ENCODE results near the gene GPANK1. TPM values are rescaled to one million over a fixed set of nuclear protein-coding genes. Genes with fewer than 3 reads are reported as not detected.
"Not testable (repeated sequence)": the region's sequence is repeated elsewhere in the genome, so short reads cannot be mapped to it uniquely, and the experiment has no call there.

Gene GPANK1
- total RNA-seq (9.8 TPM), polyA plus RNA-seq (ENCODE audit: insufficient read depth in 1 of 8, insufficient read length in 8 of 8, low replicate concordance in 1 of 8) (10 to 100 TPM; 13.8 to 19.0 (median 15.7) TPM)
- long read RNA-seq, donor 1, partial matches to known transcripts: 23 of 108 reads
- long read RNA-seq, donor 1, other reads (novel, unspliced or antisense): 82 of 108 reads
- long read RNA-seq, donor 2: 0 reads
- long read RNA-seq, donor 3, partial matches to known transcripts: 7 of 10 reads
- long read RNA-seq, donor 3, other reads (novel, unspliced or antisense): 0 of 10 reads
- long read RNA-seq, donor 4, partial matches to known transcripts: 130 of 130 reads
- long read RNA-seq, donor 4, other reads (novel, unspliced or antisense): 0 of 130 reads
- long read RNA-seq, donor 5, partial matches to known transcripts: 377 of 392 reads
- long read RNA-seq, donor 5, other reads (novel, unspliced or antisense): 13 of 392 reads
- long read RNA-seq, donor 6, partial matches to known transcripts: 19 of 26 reads
- long read RNA-seq, donor 6, other reads (novel, unspliced or antisense): 0 of 26 reads
- long read RNA-seq, donor 7, partial matches to known transcripts: 62 of 227 reads
- long read RNA-seq, donor 7, other reads (novel, unspliced or antisense): 164 of 227 reads
- long read RNA-seq, donor 8: 0 reads
- long read RNA-seq, donor 9, partial matches to known transcripts: 0 of 1 reads
- long read RNA-seq, donor 9, other reads (novel, unspliced or antisense): 0 of 1 reads
- long read RNA-seq, donor 10, partial matches to known transcripts: 70 of 242 reads
- long read RNA-seq, donor 10, other reads (novel, unspliced or antisense): 170 of 242 reads
- long read RNA-seq, donor 11, partial matches to known transcripts: 0 of 1 reads
- long read RNA-seq, donor 11, other reads (novel, unspliced or antisense): 0 of 1 reads

DNA sequence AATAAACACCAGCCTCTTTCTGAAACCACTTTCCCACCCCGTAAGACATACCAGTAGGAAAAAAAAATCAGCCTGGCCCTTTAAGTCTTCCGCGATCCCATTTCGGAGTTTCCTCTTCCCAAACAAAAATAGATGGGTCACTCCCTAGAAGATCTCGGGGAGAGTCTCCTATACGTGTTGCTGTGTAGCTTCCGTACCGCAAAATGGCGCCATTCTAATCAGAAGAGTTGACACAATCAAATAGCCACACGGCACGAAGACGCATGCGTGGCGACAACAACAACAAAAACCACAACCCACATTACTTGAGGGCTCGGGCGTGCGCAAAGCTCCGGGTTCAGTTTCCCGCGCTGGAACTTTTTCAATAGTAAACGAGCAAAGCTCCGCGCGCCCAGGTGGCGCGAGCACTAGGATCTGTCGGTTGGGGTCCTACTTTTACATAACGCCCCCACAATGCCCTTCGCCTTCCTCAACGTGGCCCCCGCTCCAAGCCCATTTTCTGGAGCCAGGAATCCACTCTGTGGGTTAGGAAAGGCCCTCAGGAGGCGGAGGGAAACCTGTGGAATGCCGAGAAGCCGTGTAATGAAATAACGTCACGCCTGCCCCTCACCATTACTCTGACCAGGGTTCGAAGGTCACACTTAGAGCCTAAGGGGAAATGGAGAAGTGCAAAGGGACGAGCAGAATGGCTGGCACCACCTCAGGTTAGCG, at the start of gene GPANK1:
TSS of gene GPANK1 (minus strand) at position 208 of the 711 bp plus-strand sequence. CDS start 519 bp downstream, outside the sequence.
- peak; percentile 99 for DNase-seq
- WGBS (ENCODE audit: insufficient coverage): 0% methylated on average over 27 of the region's 39 CpGs
- Histone ChIP-seq H3K4me3 (ENCODE audit: low read length) (peak within 1 kb of the TSS; percentile 70), H3K27me3 (ENCODE audit: control insufficient read depth, insufficient read depth, low read length) (no peaks in the 10 kb centered on the region), H3K9me3 (replicated peaks; ENCODE audit: control insufficient read depth, low read depth, low read length) (no peaks in the 10 kb centered on the region), H3K36me3 (ENCODE audit: control insufficient read depth, insufficient read depth, low read length) (peaks cover 58% of the 10 kb centered on the region), H3K4me1 (ENCODE audit: control insufficient read depth, insufficient read depth, low read length) (peaks cover 29% of the 10 kb centered on the region), H3K27ac (ENCODE audit: low read length) (peak within 1 kb of the TSS; percentile 100)

GRCh38 chr6:31713991-31714684, 49.3 kb upstream of the GPANK1 start:
- no peaks in the 10 kb centered on the region for H3K36me3 ChIP-seq (ENCODE audit: control insufficient read depth, insufficient read depth, low read length)
- DNase-seq: no peak
- no peak overlapping the region for H3K27ac ChIP-seq (ENCODE audit: low read length)
- H3K4me3 ChIP-seq (ENCODE audit: low read length): no peak overlapping the region
- peaks cover 18% of the 10 kb centered on the region for H3K4me1 ChIP-seq (ENCODE audit: control insufficient read depth, insufficient read depth, low read length)
- no peaks in the 10 kb centered on the region for H3K27me3 ChIP-seq (ENCODE audit: control insufficient read depth, insufficient read depth, low read length)
- 44% methylated on average over 3 of the region's 5 CpGs for WGBS (ENCODE audit: insufficient coverage)
- no peaks in the 10 kb centered on the region for H3K9me3 ChIP-seq (replicated peaks; ENCODE audit: control insufficient read depth, low read depth, low read length)

- peaks cover 18% of the 10 kb centered on the region for H3K4me1 ChIP-seq (ENCODE audit: control insufficient read depth, insufficient read depth, low read length)
- no peak overlapping the region for H3K27ac ChIP-seq (ENCODE audit: low read length)
- no peak overlapping the region for H3K4me3 ChIP-seq (ENCODE audit: low read length)
- 40% methylated on average over 1 of the region's 4 CpGs for WGBS (ENCODE audit: insufficient coverage)
- H3K27me3 ChIP-seq (ENCODE audit: control insufficient read depth, insufficient read depth, low read length): no peaks in the 10 kb centered on the region
- H3K36me3 ChIP-seq (ENCODE audit: control insufficient read depth, insufficient read depth, low read length): no peaks in the 10 kb centered on the region
- no peaks in the 10 kb centered on the region for H3K9me3 ChIP-seq (replicated peaks; ENCODE audit: control insufficient read depth, low read depth, low read length)
- DNase-seq: no peak
Observed at GRCh38 chr6:31713465-31713864, 48.7 kb upstream of the GPANK1 start.

DNA sequence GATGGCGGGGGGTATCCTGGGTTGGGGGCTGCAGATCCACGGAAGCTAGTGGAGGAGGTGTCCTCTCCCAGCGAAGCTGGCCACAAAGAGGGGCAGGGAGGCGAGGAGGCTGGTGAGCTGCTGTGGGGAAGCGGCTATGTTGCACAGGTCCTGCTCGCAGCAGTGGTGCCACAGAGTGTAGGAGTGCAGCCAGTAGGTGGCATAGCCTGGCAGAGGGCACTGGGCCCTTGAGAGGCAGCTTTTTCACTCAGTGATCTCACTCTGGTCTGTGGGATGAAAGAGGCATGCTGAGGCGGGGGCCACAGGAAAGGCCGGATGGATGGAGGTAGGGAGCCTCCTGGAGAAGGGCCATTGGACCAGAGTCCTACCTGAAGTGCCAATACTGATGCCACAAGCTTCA, 47.5 kb upstream of the GPANK1 start:
- no peak overlapping the region for H3K27ac ChIP-seq (ENCODE audit: low read length)
- H3K4me3 ChIP-seq (ENCODE audit: low read length): no peak overlapping the region
- no peaks in the 10 kb centered on the region for H3K36me3 ChIP-seq (ENCODE audit: control insufficient read depth, insufficient read depth, low read length)
- peaks cover 18% of the 10 kb centered on the region for H3K4me1 ChIP-seq (ENCODE audit: control insufficient read depth, insufficient read depth, low read length)
- H3K27me3 ChIP-seq (ENCODE audit: control insufficient read depth, insufficient read depth, low read length): no peaks in the 10 kb centered on the region
- DNase-seq: no peak
- WGBS (ENCODE audit: insufficient coverage): 97% methylated on average over 7 of the region's 8 CpGs
- no peaks in the 10 kb centered on the region for H3K9me3 ChIP-seq (replicated peaks; ENCODE audit: control insufficient read depth, low read depth, low read length)

GRCh38 chr6:31711233-31711632, 46.4 kb upstream of the GPANK1 start:
- no peak for DNase-seq
- Histone ChIP-seq H3K4me1 (ENCODE audit: control insufficient read depth, insufficient read depth, low read length) (peaks cover 18% of the 10 kb centered on the region), H3K9me3 (replicated peaks; ENCODE audit: control insufficient read depth, low read depth, low read length) (no peaks in the 10 kb centered on the region), H3K36me3 (ENCODE audit: control insufficient read depth, insufficient read depth, low read length) (no peaks in the 10 kb centered on the region), H3K4me3 (ENCODE audit: low read length) (no peak overlapping the region), H3K27me3 (ENCODE audit: control insufficient read depth, insufficient read depth, low read length) (no peaks in the 10 kb centered on the region), H3K27ac (ENCODE audit: low read length) (no peak overlapping the region)
- no CpG with 5 or more reads among the region's 8 CpGs for WGBS (ENCODE audit: insufficient coverage)

- Histone ChIP-seq H3K27ac (ENCODE audit: low read length) (no peak overlapping the region), H3K4me3 (ENCODE audit: low read length) (no peak overlapping the region), H3K27me3 (ENCODE audit: control insufficient read depth, insufficient read depth, low read length) (no peaks in the 10 kb centered on the region), H3K4me1 (ENCODE audit: control insufficient read depth, insufficient read depth, low read length) (peaks cover 18% of the 10 kb centered on the region), H3K9me3 (replicated peaks; ENCODE audit: control insufficient read depth, low read depth, low read length) (no peaks in the 10 kb centered on the region), H3K36me3 (ENCODE audit: control insufficient read depth, insufficient read depth, low read length) (no peaks in the 10 kb centered on the region)
- DNase-seq: no peak
- 59% methylated on average over 3 of the region's 5 CpGs for WGBS (ENCODE audit: insufficient coverage)
Observed at GRCh38 chr6:31710523-31711219, 45.9 kb upstream of the GPANK1 start.

DNA sequence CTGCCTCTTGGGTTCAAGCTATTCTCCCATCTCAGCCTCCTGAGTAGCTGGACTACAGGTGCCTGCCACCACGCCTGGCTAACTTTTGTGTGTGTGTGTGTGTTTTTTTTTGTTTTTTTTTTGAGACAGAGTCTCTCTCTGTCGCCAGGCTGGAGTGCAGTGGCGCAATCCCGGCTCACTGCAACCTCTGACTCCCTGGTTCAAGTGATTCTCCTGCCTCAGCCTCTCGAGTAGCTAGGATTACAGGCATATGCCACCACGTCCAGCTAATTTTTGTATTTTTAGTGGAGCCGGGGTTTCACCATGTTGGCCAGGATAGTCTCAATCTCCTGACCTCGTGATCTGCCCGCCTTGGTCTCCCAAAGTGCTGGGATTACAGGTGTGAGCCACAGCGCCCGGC, 44.4 kb upstream of the GPANK1 start:
- H3K4me1 ChIP-seq (ENCODE audit: control insufficient read depth, insufficient read depth, low read length); DNase-seq; H3K27ac ChIP-seq (ENCODE audit: low read length); H3K9me3 ChIP-seq (replicated peaks; ENCODE audit: control insufficient read depth, low read depth, low read length); H3K4me3 ChIP-seq (ENCODE audit: low read length); H3K36me3 ChIP-seq (ENCODE audit: control insufficient read depth, insufficient read depth, low read length); H3K27me3 ChIP-seq (ENCODE audit: control insufficient read depth, insufficient read depth, low read length): not testable (repeated sequence)
- WGBS (ENCODE audit: insufficient coverage): 84% methylated on average over 8 of the region's 11 CpGs

DNA sequence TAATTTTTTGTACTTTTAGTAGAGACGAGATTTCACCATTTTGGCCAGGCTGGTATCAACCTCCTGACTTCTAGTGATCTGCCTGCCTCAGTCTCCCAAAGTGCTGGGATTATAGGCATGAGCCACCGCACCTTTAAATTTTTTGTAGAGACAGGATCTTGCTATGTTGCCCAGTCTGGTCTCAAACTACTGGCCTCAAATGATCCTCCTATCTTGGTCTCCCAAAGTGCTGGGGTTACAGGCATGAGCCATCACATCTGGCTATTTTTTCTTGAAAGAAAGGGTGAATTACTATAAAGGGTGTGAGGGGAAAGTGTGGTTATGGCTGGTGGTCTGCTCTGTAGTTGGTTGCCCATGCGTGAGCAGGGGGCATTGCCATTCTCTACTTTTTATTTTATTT, 43.4 kb upstream of the GPANK1 start:
- H3K27ac ChIP-seq (ENCODE audit: low read length): no peak overlapping the region
- H3K4me3 ChIP-seq (ENCODE audit: low read length): no peak overlapping the region
- DNase-seq: no peak
- H3K9me3 ChIP-seq (replicated peaks; ENCODE audit: control insufficient read depth, low read depth, low read length): no peaks in the 10 kb centered on the region
- no peaks in the 10 kb centered on the region for H3K27me3 ChIP-seq (ENCODE audit: control insufficient read depth, insufficient read depth, low read length)
- no peaks in the 10 kb centered on the region for H3K36me3 ChIP-seq (ENCODE audit: control insufficient read depth, insufficient read depth, low read length)
- WGBS (ENCODE audit: insufficient coverage): 94% methylated on average over 2 of the region's 3 CpGs
- peaks cover 5% of the 10 kb centered on the region for H3K4me1 ChIP-seq (ENCODE audit: control insufficient read depth, insufficient read depth, low read length)

DNA sequence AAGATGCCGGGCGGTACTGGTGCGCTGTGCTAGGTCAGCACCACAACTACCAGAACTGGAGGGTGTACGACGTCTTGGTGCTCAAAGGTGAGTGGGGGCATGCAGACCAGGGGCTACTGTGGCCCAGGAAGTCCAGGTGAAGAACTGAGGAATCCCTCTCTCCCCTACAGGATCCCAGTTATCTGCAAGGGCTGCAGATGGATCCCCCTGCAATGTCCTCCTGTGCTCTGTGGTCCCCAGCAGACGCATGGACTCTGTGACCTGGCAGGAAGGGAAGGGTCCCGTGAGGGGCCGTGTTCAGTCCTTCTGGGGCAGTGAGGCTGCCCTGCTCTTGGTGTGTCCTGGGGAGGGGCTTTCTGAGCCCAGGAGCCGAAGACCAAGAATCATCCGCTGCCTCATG, 42.9 kb upstream of the GPANK1 start:
- no peaks in the 10 kb centered on the region for H3K9me3 ChIP-seq (replicated peaks; ENCODE audit: control insufficient read depth, low read depth, low read length)
- 81% methylated on average over 5 of the region's 10 CpGs for WGBS (ENCODE audit: insufficient coverage)
- H3K27ac ChIP-seq (ENCODE audit: low read length): no peak overlapping the region
- H3K4me1 ChIP-seq (ENCODE audit: control insufficient read depth, insufficient read depth, low read length): peaks cover 5% of the 10 kb centered on the region
- no peaks in the 10 kb centered on the region for H3K27me3 ChIP-seq (ENCODE audit: control insufficient read depth, insufficient read depth, low read length)
- no peak overlapping the region for H3K4me3 ChIP-seq (ENCODE audit: low read length)
- no peaks in the 10 kb centered on the region for H3K36me3 ChIP-seq (ENCODE audit: control insufficient read depth, insufficient read depth, low read length)
- no peak for DNase-seq

All from muscle of leg (tissue), 16 donors.